ENCODE measurements around the gene BARHL1. TPM values are rescaled to one million over a fixed set of nuclear protein-coding genes. Genes with fewer than 3 reads are reported as not detected.
"Not testable (repeated sequence)": the region's sequence is repeated elsewhere in the genome, so short reads cannot be mapped to it uniquely, and the experiment has no call there.

The BARHL1 gene
- polyA plus RNA-seq, 1 donor from 2014 or later, result not detected

DNA sequence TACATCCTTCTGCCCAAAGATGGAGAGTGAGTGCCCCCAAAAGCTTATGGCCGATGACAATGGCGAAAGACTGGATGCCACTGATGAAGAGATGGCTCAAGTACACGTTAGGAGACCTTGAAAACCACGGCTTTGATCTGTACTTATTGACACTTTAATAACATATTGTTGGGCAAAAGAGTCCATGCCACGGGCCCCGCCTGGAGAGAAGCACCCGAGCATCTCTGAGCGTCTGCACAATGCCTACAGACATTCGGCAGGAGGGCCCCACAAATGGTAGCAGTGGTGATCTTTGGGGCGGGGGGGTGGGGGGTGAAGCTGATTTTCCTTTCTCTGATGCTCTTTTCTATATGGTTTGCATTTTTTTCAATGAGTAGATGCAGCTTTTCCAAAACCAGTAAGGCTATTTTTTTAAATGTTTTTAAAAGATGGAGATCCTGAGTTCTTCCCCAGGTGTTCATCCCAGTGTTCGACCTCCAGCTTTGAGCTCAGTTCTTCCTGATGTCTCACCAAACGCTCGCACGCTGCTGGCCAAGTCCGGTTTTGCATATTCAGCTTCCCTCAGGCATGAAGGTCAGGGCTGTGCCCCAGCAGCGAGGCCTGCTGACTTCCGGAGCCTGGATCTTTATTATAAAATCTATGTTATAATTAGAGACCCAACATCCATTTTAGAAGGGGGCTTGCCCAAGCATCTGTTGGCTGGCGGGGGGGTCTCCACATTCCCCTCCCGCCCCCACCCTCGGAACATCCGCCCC is 34.3 kb upstream of the BARHL1 start:
- peak overlapping the region in 1 of 4 donors; percentile 81 for H3K4me3 Mint-ChIP-seq

DNA sequence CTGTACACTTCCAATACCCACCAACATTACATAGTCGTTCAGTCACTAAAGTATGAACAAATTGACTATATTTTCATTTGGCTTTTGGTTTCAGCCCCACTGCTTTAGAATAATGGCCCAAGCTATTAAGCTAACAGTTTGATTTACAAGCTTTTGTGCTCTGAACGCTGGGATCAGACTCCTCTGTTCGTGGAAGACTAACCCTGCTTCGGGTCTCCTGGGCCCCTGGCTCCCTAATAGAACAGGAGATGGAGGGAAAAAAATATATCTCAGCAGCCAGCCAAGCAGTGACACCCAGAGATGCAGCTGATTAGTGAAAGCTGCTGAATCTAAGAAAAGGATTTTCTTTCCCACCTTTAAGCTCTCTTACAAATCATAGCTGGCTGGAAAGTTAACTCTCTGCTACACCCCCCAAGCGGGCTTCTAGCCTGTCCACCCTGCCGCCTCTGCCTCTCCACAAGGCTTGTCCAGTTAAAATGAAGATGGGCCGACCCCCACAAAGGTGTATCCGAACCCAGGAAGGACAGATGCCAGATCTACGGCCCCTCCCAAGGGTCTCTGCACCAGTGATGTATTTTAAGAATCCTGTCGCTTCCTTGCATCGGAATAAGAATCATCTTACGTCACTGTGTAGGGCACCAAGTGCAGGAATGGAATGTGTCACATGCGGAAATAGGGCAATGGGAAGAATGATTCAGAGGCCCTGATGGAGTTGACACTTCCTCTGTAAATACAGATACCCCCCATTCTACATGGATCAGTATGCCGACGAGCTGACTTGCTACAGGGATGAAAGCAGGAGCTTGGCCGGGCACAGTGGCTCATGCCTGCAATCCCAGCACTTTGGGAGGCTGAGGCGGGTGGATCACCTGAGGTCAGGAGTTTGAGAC is 33.4 kb upstream of the BARHL1 start:
- peaks cover 0 to 9% (median 2%) of the 10 kb centered on the region in 3 donors for H3K4me1 Mint-ChIP-seq
- peaks cover 0 to 8% (median 4%) of the 10 kb centered on the region in 3 donors for H3K9me3 Mint-ChIP-seq
- H3K27ac Mint-ChIP-seq, result peak overlapping the region in 1 of 3 donors; percentile 82
- H3K4me3 Mint-ChIP-seq, result peak overlapping the region in 1 of 4 donors; percentile 79
- peaks cover 20% of the 10 kb centered on the region for H3K27me3 Mint-ChIP-seq
- H3K36me3 Mint-ChIP-seq, result no peaks in the 10 kb centered on the region

More for the DNA sequence above, 34.3 kb upstream of the BARHL1 start:
- Mint-ChIP-seq H3K9me3 (peaks cover 0 to 4% (median under 1%) of the 10 kb centered on the region in 3 donors), H3K27ac (no peak overlapping the region), H3K36me3 (no peaks in the 10 kb centered on the region), H3K4me1 (peaks cover 0 to 9% (median 2%) of the 10 kb centered on the region in 3 donors), H3K27me3 (peaks cover 20% of the 10 kb centered on the region)

GRCh38 chr9:132551556-132551955 is 30.9 kb upstream of the BARHL1 start:
- Mint-ChIP-seq H3K4me3 (no peak overlapping the region), H3K9me3 (peaks cover 0 to 8% (median 7%) of the 10 kb centered on the region in 3 donors), H3K4me1 (peaks cover 0 to 9% (median 0%) of the 10 kb centered on the region in 3 donors), H3K36me3 (no peaks in the 10 kb centered on the region), H3K27ac (no peak overlapping the region), H3K27me3 (peaks cover 14% of the 10 kb centered on the region)

DNA sequence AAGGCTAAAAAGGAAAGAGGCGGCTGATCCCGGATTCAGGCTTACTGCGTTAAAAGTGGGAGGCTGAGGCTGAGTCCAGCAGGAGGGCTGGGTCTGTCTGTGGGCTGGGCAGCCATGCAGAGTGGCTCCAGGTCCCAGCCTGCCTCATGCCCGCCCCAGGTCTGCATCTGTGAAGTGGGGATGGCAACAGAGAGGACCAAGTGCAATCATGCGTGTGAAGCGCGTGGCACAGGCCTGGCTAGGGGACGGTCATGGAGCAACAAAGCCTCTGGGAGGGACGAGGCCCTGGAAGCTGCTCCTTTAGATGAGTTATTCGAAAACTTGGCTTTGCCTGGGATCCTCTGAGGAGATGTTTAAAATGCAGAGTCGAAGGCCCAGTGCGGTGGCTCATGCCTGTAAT is 30.4 kb upstream of the BARHL1 start:
- H3K36me3 Mint-ChIP-seq, result no peaks in the 10 kb centered on the region
- peaks cover 15% of the 10 kb centered on the region for H3K27me3 Mint-ChIP-seq
- peaks cover 0 to 8% (median 7%) of the 10 kb centered on the region in 3 donors for H3K9me3 Mint-ChIP-seq
- no peak overlapping the region for H3K4me3 Mint-ChIP-seq
- H3K27ac Mint-ChIP-seq, result no peak overlapping the region
- peaks cover 0 to 8% (median 0%) of the 10 kb centered on the region in 3 donors for H3K4me1 Mint-ChIP-seq

GRCh38 chr9:132554755-132555154 is 27.7 kb upstream of the BARHL1 start:
- no peaks in the 10 kb centered on the region for H3K36me3 Mint-ChIP-seq
- no peak overlapping the region for H3K27ac Mint-ChIP-seq
- peaks cover 4 to 13% (median 7%) of the 10 kb centered on the region in 3 donors for H3K9me3 Mint-ChIP-seq
- no peak overlapping the region for H3K4me3 Mint-ChIP-seq
- no peaks in the 10 kb centered on the region for H3K4me1 Mint-ChIP-seq
- H3K27me3 Mint-ChIP-seq, result peaks cover 9% of the 10 kb centered on the region

DNA sequence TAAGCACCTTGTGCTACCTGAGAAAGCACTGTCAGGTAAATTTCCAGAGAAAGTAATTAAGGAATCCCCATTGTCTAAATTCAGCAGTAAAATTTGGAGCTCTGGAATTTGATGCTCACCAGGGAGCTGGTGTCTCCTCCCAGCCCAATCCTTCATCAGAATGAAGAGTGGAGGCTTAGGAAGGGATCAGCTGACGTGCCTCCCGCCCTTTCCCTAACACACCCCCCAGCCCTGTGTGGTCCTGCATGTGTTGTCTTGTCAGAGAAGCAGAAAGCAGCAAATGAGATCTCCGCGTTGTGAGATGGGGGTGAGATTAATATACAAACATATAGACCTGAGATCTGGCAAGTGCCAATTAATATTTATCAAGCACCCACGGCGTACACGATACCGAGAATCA is 26.9 kb upstream of the BARHL1 start:
- Mint-ChIP-seq H3K27ac (no peak overlapping the region), H3K4me1 (no peaks in the 10 kb centered on the region), H3K36me3 (no peaks in the 10 kb centered on the region), H3K9me3 (peaks cover 4 to 13% (median 7%) of the 10 kb centered on the region in 3 donors), H3K4me3 (no peak overlapping the region), H3K27me3 (peaks cover 9% of the 10 kb centered on the region)

DNA sequence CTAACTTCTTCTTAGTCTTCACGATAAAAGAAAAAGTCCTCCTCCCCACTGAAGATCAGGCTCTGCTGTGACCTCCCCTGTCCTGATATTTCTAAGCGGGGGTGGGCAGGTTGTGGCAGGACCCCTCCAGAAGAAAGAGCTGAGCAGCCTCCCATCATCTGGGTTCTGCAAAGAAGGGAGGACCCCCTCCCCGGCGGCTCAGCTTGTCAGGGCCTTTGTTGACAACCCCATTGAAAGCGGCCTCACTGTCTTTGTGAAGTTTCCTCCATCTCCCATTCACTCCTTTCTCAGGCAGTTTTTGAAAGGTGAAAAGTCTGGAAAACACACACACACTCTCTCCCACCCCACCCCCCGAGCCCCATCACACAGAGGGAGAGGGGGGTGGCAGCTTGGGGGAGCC is 26.2 kb upstream of the BARHL1 start:
- peaks cover 9% of the 10 kb centered on the region for H3K27me3 Mint-ChIP-seq
- H3K4me1 Mint-ChIP-seq, result no peaks in the 10 kb centered on the region

GRCh38 chr9:132556714-132557113 is 25.7 kb upstream of the BARHL1 start:
- no peak overlapping the region for H3K27ac Mint-ChIP-seq
- no peaks in the 10 kb centered on the region for H3K4me1 Mint-ChIP-seq
- peaks cover 4 to 13% (median 7%) of the 10 kb centered on the region in 3 donors for H3K9me3 Mint-ChIP-seq
- no peak overlapping the region for H3K4me3 Mint-ChIP-seq
- peaks cover 9% of the 10 kb centered on the region for H3K27me3 Mint-ChIP-seq
- H3K36me3 Mint-ChIP-seq, result no peaks in the 10 kb centered on the region

More for the DNA sequence above, 26.2 kb upstream of the BARHL1 start:
- Mint-ChIP-seq H3K36me3 (no peaks in the 10 kb centered on the region), H3K4me3 (no peak overlapping the region), H3K9me3 (peaks cover 4 to 13% (median 7%) of the 10 kb centered on the region in 3 donors), H3K27ac (no peak overlapping the region)

DNA sequence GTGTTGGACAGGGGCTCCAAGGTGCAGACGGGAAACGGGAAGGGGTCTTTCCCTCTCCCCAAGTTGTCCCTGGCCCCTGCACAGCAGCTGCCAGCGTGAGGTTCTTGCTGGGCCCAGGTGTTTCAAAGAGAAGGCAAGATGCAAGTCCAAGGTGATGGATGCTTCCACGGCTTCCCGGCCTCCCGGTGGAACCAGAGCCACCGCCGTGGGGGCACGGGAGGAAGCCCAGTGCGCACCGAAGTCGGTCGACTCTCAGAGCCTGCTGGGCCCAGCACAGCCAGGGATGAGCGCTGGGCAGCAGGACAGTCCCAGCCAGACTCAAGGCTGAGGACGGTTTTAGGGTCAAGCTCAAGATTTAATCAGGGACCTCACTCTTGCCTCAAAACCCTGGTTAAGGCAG is 25.2 kb upstream of the BARHL1 start:
- Mint-ChIP-seq H3K27ac (no peak overlapping the region), H3K27me3 (peaks cover 13% of the 10 kb centered on the region)

GRCh38 chr9:132559711-132560110 is 22.7 kb upstream of the BARHL1 start:
- Mint-ChIP-seq H3K4me1 (no peaks in the 10 kb centered on the region), H3K27ac (no peak overlapping the region), H3K36me3 (no peaks in the 10 kb centered on the region), H3K27me3 (peaks cover 15% of the 10 kb centered on the region), H3K4me3 (no peak overlapping the region), H3K9me3 (peaks cover 4 to 6% (median 6%) of the 10 kb centered on the region in 3 donors)

More for the DNA sequence above, 25.2 kb upstream of the BARHL1 start:
- H3K4me3 Mint-ChIP-seq, result no peak overlapping the region
- H3K4me1 Mint-ChIP-seq, result no peaks in the 10 kb centered on the region
- H3K9me3 Mint-ChIP-seq, result peaks cover 4 to 13% (median 7%) of the 10 kb centered on the region in 3 donors
- no peaks in the 10 kb centered on the region for H3K36me3 Mint-ChIP-seq

GRCh38 chr9:132560616-132561202 is 21.7 kb upstream of the BARHL1 start:
- no peaks in the 10 kb centered on the region for H3K4me1 Mint-ChIP-seq
- peak overlapping the region in 1 of 3 donors; percentile 47 for H3K27ac Mint-ChIP-seq
- H3K9me3 Mint-ChIP-seq, result peaks cover 4 to 6% (median 4%) of the 10 kb centered on the region in 3 donors
- H3K4me3 Mint-ChIP-seq, result no peak overlapping the region
- H3K36me3 Mint-ChIP-seq, result no peaks in the 10 kb centered on the region
- H3K27me3 Mint-ChIP-seq, result peaks cover 10% of the 10 kb centered on the region

DNA sequence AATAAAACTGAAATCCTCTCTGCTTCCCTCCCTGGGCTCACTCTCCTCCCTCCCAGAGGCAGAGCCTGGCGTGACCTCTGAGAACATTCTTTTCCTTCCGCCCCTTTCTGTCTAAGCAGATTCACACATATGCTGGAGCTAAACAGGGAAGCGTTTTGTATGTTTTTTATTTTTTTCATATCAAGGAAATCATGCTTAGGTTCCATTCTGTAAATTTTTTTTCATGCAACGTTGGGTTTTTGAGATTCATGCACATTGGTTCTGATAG is 20.2 kb upstream of the BARHL1 start:
- Mint-ChIP-seq H3K4me1 (no peaks in the 10 kb centered on the region), H3K36me3 (peaks cover 2% of the 10 kb centered on the region), H3K9me3 (peaks cover 3 to 6% (median 4%) of the 10 kb centered on the region in 3 donors), H3K4me3 (no peak overlapping the region), H3K27me3 (peaks cover 6% of the 10 kb centered on the region), H3K27ac (no peak overlapping the region)

GRCh38 chr9:132564526-132564925 is 17.9 kb upstream of the BARHL1 start:
- peaks cover 2 to 3% (median 3%) of the 10 kb centered on the region in 3 donors for H3K9me3 Mint-ChIP-seq
- H3K27me3 Mint-ChIP-seq, result peaks cover 9% of the 10 kb centered on the region
- no peak overlapping the region for H3K27ac Mint-ChIP-seq
- peaks cover 2% of the 10 kb centered on the region for H3K36me3 Mint-ChIP-seq
- no peaks in the 10 kb centered on the region for H3K4me1 Mint-ChIP-seq
- H3K4me3 Mint-ChIP-seq, result no peak overlapping the region

GRCh38 chr9:132568787-132569186 is 13.6 kb upstream of the BARHL1 start:
- H3K9me3 Mint-ChIP-seq, H3K36me3 Mint-ChIP-seq, H3K4me3 Mint-ChIP-seq, H3K27me3 Mint-ChIP-seq, H3K27ac Mint-ChIP-seq, H3K4me1 Mint-ChIP-seq: not testable (repeated sequence)
